DND-41 (cell line): Measurements from ENCODE around the gene TNMD.

Source experiments
- ATAC-seq: fragments of 200-7000 bp; cut with Tn5 transposase; 3 replicates; pipeline ENCODE4 v1.9.1; 2021; ENCODE audit warnings: low read depth; ENCODE audit not compliant: insufficient read depth
- DNase-seq: peaks from one replicate; pipeline ENCODE4 v3.0.0-alpha.2; 2020
- H2AFZ ChIP-seq: 2 replicates; pipeline ENCODE4 v1.6.0; 2012; ENCODE audit warnings: low read depth, low read length
- H3K27ac ChIP-seq: 2 replicates; pipeline ENCODE4 v1.5.1; 2012; ENCODE audit warnings: low read length, inconsistent platforms
- H3K27me3 ChIP-seq: fragments of 200-600 bp; sonication (generic); 2 replicates; pipeline ENCODE4 v1.6.0; 2012; ENCODE audit warnings: low read length, mild to moderate bottlenecking, inconsistent platforms; ENCODE audit not compliant: insufficient read depth, poor library complexity
- H3K36me3 ChIP-seq: 2 replicates; pipeline ENCODE4 v1.5.1; 2012; ENCODE audit warnings: low read length, inconsistent platforms; ENCODE audit not compliant: insufficient read depth
- H3K4me1 ChIP-seq: 2 replicates; pipeline ENCODE4 v1.5.1; 2012; ENCODE audit warnings: mild to moderate bottlenecking, low read length; ENCODE audit not compliant: insufficient read depth
- H3K4me2 ChIP-seq: 2 replicates; pipeline ENCODE4 v1.6.0; 2012; ENCODE audit warnings: mild to moderate bottlenecking, moderate library complexity, low read length, inconsistent platforms; ENCODE audit not compliant: insufficient read depth
- H3K4me3 ChIP-seq, 2 experiments: fragments of 200-600 bp in 1 of 2; shearing (Covaris generic) in 1 of 2; 2 replicates each; pipeline ENCODE4 v1.5.1; 2012 to 2016; ENCODE audit warnings: inconsistent platforms in 2 of 2, low read length in 2 of 2, mild to moderate bottlenecking in 2 of 2, low read depth in 1 of 2, moderate library complexity in 1 of 2
- H3K79me2 ChIP-seq: 2 replicates; pipeline ENCODE4 v1.6.0; 2012; ENCODE audit warnings: low read length, inconsistent platforms; ENCODE audit not compliant: insufficient read depth
- H3K9ac ChIP-seq: 2 replicates; pipeline ENCODE4 v1.6.0; 2012; ENCODE audit warnings: low read depth, mild to moderate bottlenecking, inconsistent platforms, low read length, moderate library complexity
- H3K9me3 ChIP-seq: 2 replicates; pipeline ENCODE4 v1.5.1; 2012; ENCODE audit warnings: low read length, moderate library complexity, mild to moderate bottlenecking, inconsistent platforms; ENCODE audit not compliant: insufficient read depth, severe bottlenecking
- H4K20me1 ChIP-seq: 2 replicates; pipeline ENCODE4 v1.6.0; 2012; ENCODE audit warnings: low read length; ENCODE audit not compliant: insufficient read depth
- EZH2 ChIP-seq: IDR thresholded peaks from 3 replicates; pipeline ENCODE4 v1.6.1; 2012; ENCODE audit warnings: borderline replicate concordance, low read depth, mild to moderate bottlenecking, moderate library complexity, low read length, inconsistent platforms; ENCODE audit not compliant: severe bottlenecking
- TF ChIP-seq, protein P1 (sequence below): IDR thresholded peaks from 2 replicates; pipeline ENCODE4 v1.5.1; 2012; ENCODE audit warnings: borderline replicate concordance, low read length, moderate library complexity, mild to moderate bottlenecking; ENCODE audit not compliant: poor library complexity, severe bottlenecking; ENCODE audit errors: extremely low read depth

The TNMD gene

DNA sequence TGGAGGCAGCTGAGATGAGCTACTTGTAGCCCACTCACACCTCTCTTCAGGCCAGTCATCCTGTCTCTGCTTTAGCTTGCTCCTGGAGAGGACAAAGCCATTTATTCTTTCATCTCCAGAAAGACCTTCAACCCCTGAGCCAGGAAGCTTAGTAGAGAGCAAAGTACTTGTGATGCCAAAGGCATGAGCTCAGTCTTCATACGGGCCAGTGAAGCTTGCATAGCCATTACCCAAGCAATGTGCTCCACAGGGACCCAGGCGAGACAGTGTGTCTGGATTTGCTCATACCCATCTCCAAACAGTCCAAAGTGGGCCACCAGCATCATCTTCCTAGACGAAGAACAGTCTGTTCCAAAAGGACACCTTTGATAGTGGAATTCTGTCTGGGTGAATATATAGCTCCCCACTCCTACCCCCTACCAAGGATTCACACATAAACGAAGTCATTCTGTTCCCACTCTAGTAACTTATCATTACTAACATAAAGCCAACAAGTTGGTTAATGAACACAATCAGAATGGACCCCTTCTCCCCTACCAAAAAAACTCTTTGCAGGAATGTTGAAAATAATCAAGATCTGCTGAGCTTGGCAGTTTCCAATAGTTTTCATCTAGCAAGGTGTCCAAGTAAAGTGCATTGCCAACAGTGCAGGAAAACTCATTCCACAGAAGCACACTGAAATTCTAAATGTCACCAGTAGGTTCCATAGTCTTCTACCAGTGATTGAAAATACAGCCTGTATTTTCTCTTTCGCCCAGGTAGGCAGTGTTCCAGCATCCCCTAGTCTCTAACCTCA lies 6.7 kb downstream of the TNMD start:
- Histone ChIP-seq H3K27me3 (no peaks in the 10 kb centered on the region), H3K36me3 (no peaks in the 10 kb centered on the region), H2AFZ (no peak overlapping the region), H3K9me3 (no peaks in the 10 kb centered on the region), H3K79me2 (no peaks in the 10 kb centered on the region), H3K4me1 (no peaks in the 10 kb centered on the region), H3K4me3 (no peak overlapping the region), H4K20me1 (no peaks in the 10 kb centered on the region), H3K9ac (no peak overlapping the region), H3K27ac (no peak overlapping the region), H3K4me2 (no peak overlapping the region)
- TF ChIP-seq, protein P1, sequence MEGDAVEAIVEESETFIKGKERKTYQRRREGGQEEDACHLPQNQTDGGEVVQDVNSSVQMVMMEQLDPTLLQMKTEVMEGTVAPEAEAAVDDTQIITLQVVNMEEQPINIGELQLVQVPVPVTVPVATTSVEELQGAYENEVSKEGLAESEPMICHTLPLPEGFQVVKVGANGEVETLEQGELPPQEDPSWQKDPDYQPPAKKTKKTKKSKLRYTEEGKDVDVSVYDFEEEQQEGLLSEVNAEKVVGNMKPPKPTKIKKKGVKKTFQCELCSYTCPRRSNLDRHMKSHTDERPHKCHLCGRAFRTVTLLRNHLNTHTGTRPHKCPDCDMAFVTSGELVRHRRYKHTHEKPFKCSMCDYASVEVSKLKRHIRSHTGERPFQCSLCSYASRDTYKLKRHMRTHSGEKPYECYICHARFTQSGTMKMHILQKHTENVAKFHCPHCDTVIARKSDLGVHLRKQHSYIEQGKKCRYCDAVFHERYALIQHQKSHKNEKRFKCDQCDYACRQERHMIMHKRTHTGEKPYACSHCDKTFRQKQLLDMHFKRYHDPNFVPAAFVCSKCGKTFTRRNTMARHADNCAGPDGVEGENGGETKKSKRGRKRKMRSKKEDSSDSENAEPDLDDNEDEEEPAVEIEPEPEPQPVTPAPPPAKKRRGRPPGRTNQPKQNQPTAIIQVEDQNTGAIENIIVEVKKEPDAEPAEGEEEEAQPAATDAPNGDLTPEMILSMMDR: no peak
- no peak for TF ChIP-seq EZH2
- no peak for DNase-seq
- ATAC-seq: no peak

DNA sequence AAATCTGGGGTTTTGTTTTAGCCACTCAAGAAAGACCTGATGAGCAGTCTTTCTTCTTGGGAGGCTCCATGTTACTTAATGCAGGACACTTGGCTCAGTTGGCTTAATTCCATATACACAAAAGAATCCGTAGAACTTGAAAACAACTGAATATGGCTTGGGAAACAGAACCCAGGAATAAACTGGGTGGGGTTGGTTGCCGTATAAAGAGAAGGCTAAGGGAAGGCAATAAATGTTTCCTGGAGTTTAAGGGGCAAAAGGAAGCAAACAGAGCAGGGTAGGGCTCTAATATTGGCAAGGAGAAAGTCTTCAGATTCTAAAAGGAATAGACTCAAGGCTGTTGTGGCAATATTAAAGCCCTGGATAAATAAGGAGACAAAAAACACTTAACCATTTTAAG lies 8.4 kb downstream of the TNMD start:
- TF ChIP-seq, protein P1: no peak
- no peak for TF ChIP-seq EZH2
- H3K9me3 ChIP-seq: no peaks in the 10 kb centered on the region
- no peak overlapping the region for H3K4me3 ChIP-seq
- H3K27me3 ChIP-seq: no peaks in the 10 kb centered on the region
- no peaks in the 10 kb centered on the region for H3K79me2 ChIP-seq
- ATAC-seq: no peak
- H2AFZ ChIP-seq: no peak overlapping the region
- H3K36me3 ChIP-seq: no peaks in the 10 kb centered on the region
- no peak for DNase-seq
- no peak overlapping the region for H3K9ac ChIP-seq
- H3K4me1 ChIP-seq: no peaks in the 10 kb centered on the region
- no peak overlapping the region for H3K4me2 ChIP-seq
- no peaks in the 10 kb centered on the region for H4K20me1 ChIP-seq
- H3K27ac ChIP-seq: no peak overlapping the region

DNA sequence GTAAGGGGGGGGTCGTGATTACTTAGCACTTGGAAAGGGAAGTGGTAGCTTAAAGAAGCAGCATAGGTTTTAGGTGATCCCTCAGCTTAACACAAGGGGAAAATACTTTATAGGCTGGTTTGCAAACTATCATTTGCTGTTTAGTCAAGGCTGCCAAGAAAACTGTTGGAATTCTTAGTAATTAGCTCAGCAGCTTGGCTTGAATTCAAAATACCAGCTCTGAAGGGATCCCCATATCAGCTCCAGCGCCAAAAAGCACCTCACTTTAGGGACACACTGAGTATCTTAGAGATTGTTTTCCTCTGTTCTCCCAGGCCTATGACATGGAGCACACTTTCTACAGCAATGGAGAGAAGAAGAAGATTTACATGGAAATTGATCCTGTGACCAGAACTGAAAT lies 8.8 kb downstream of the TNMD start:
- DNase-seq (no peak), ATAC-seq (no peak)
- no peaks in the 10 kb centered on the region for H3K4me1 ChIP-seq
- H3K79me2 ChIP-seq: no peaks in the 10 kb centered on the region
- H3K4me3 ChIP-seq: no peak overlapping the region
- H2AFZ ChIP-seq: no peak overlapping the region
- no peaks in the 10 kb centered on the region for H4K20me1 ChIP-seq
- H3K27ac ChIP-seq: no peak overlapping the region
- no peaks in the 10 kb centered on the region for H3K9me3 ChIP-seq
- no peak overlapping the region for H3K4me2 ChIP-seq
- H3K36me3 ChIP-seq: no peaks in the 10 kb centered on the region
- TF ChIP-seq EZH2: no peak
- TF ChIP-seq, protein P1: no peak
- no peaks in the 10 kb centered on the region for H3K27me3 ChIP-seq
- H3K9ac ChIP-seq: no peak overlapping the region

DNA sequence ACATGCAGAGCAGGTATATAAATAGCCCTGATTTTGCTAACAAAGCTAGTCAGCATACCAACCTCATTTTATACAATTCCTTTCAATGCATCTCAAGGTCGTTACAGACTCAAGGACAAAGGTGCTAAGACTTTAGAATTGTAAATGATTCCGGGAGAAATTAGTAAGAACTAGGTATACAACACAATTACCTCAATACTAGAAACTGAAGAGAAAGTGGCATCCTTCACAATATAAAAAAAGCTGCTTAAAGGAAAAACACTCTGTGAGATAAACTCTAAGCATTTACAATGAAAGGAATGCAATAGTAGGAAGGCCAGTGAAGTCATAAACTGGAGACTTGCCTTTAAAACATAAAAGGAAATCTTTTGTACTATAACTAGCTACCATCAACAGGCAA lies 11.9 kb downstream of the TNMD start:
- no peaks in the 10 kb centered on the region for H3K27me3 ChIP-seq
- no peak overlapping the region for H3K9ac ChIP-seq
- H3K27ac ChIP-seq: no peak overlapping the region
- no peaks in the 10 kb centered on the region for H3K4me1 ChIP-seq
- H3K36me3 ChIP-seq: no peaks in the 10 kb centered on the region
- no peaks in the 10 kb centered on the region for H4K20me1 ChIP-seq
- H3K4me3 ChIP-seq: no peak overlapping the region
- TF ChIP-seq, protein P1: no peak
- TF ChIP-seq EZH2: no peak
- H3K9me3 ChIP-seq: no peaks in the 10 kb centered on the region
- H2AFZ ChIP-seq: no peak overlapping the region
- ATAC-seq: no peak
- H3K79me2 ChIP-seq: no peaks in the 10 kb centered on the region
- H3K4me2 ChIP-seq: no peak overlapping the region
- DNase-seq: no peak
